Neutrophil (primary cell): Measurements from ENCODE around the gene ITPKC.

ENCODE experiments used
- H3K27ac ChIP-seq: fragments of 200-600 bp; sonication (generic); 2 replicates; pipeline ENCODE4 v1.5.1; 2016; ENCODE audit warnings: mild to moderate bottlenecking, moderate library complexity
- H3K27me3 ChIP-seq: fragments of 200-600 bp; sonication (generic); 2 replicates; pipeline ENCODE4 v1.6.0; 2016; ENCODE audit warnings: mild to moderate bottlenecking
- H3K36me3 ChIP-seq: fragments of 200-600 bp; sonication (generic); 2 replicates; pipeline ENCODE4 v1.5.1; 2017
- H3K4me1 ChIP-seq, 2 experiments: fragments of 200-600 bp in 1 of 2; sonication (generic) in 1 of 2; 1 replicate in 1 of 2; 2 replicates in 1 of 2; pipeline versions ENCODE4 v1.5.1 to v1.6.1; 2013 to 2016; ENCODE audit warnings: low read depth in 1 of 2, low read length in 1 of 2, mild to moderate bottlenecking in 1 of 2, moderate library complexity in 1 of 2; ENCODE audit not compliant: control insufficient read depth in 1 of 2, insufficient read depth in 1 of 2
- H3K4me3 ChIP-seq, 2 experiments: fragments of 200-600 bp in 1 of 2; sonication (generic) in 1 of 2; 1 replicate in 1 of 2; 2 replicates in 1 of 2; pipeline ENCODE4 v1.5.1; 2013 to 2016; ENCODE audit warnings: low read depth in 1 of 2, low read length in 1 of 2, mild to moderate bottlenecking in 1 of 2, moderate library complexity in 1 of 2
- H3K9me3 ChIP-seq: fragments of 200-600 bp; sonication (generic); 2 replicates; pipeline ENCODE4 v1.5.1; 2016
- TF ChIP-seq, protein P1 (sequence below): fragments of 200-600 bp; sonication (generic); IDR thresholded peaks from 2 replicates; pipeline ENCODE4 v1.5.1; 2016; ENCODE audit warnings: antibody characterized with exemption

ITPKC gene

DNA sequence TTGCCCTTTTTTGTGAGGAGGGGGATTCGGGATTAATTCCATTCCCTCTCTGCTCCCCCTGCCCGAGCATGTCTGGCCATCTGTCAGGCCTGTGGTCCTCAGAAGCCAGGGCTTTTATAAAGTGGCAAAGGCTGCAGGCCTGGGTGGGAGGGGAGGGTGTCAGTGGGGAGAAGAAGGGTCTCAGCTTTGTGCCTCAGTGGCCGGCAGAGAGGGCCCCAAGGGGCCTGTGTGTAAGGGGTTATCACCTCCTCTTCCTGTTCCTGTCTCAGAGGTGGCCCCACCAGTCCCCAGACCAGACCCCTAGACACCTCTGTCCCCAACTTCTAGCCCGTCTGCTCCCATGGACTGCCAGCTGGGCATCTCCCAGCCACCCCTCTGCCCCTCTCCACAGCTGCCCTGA lies 23.0 kb upstream of the ITPKC start:
- H3K27ac ChIP-seq = no peak overlapping the region
- H3K27me3 ChIP-seq = no peaks in the 10 kb centered on the region
- peaks cover 58% of the 10 kb centered on the region for H3K36me3 ChIP-seq
- peaks cover 5 to 19% of the 10 kb centered on the region in 2 experiments for H3K4me1 ChIP-seq
- H3K4me3 ChIP-seq = no peak overlapping the region
- TF ChIP-seq, protein P1, sequence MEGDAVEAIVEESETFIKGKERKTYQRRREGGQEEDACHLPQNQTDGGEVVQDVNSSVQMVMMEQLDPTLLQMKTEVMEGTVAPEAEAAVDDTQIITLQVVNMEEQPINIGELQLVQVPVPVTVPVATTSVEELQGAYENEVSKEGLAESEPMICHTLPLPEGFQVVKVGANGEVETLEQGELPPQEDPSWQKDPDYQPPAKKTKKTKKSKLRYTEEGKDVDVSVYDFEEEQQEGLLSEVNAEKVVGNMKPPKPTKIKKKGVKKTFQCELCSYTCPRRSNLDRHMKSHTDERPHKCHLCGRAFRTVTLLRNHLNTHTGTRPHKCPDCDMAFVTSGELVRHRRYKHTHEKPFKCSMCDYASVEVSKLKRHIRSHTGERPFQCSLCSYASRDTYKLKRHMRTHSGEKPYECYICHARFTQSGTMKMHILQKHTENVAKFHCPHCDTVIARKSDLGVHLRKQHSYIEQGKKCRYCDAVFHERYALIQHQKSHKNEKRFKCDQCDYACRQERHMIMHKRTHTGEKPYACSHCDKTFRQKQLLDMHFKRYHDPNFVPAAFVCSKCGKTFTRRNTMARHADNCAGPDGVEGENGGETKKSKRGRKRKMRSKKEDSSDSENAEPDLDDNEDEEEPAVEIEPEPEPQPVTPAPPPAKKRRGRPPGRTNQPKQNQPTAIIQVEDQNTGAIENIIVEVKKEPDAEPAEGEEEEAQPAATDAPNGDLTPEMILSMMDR = no peak
- H3K9me3 ChIP-seq = no peaks in the 10 kb centered on the region

DNA sequence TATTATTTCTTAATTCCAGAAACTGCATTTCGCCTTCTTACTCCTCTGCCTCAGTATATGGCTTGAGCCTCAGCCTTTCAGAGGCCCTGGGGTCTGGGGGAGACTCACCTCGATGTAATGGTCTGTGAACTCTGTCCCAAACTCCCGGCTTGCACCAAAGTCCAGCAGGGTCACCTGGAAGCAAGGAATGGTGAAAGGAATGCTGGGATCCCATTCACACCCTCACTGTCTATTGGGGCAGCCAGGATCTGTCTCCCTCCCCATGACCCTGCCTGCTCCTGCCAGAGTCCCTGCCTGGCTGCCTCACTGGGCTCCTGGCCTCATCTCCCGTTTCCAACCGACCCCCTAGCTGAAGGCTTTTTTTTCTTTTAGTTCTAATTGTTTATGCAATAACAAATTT lies 21.0 kb upstream of the ITPKC start:
- TF ChIP-seq, protein P1 = no peak
- Histone ChIP-seq H3K27ac (no peak overlapping the region), H3K9me3 (no peaks in the 10 kb centered on the region), H3K27me3 (no peaks in the 10 kb centered on the region), H3K4me1 (peaks cover 5 to 6% of the 10 kb centered on the region in 2 experiments), H3K36me3 (peaks cover 76% of the 10 kb centered on the region), H3K4me3 (no peak overlapping the region)

DNA sequence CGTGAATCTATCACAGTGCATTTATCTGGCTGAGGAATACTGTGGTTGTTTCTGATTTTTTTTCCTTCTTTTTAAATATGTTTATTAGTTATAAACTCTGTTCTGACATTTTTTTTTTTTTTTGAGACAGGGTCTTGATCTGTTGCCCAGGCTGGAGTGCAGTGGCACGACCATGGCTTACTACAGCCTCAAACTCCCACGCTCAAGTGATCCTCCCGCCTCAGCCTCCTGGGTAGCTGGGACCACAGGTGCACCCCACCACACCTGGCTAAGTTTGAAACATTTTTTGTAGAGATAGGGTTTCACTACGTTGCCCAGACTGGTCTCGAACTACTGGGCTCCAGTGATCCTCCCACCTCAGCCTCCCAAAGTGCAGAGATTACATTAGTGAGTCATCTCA lies 19.9 kb upstream of the ITPKC start:
- Histone ChIP-seq H3K4me1 (no peaks in the 10 kb centered on the region), H3K27me3 (no peaks in the 10 kb centered on the region), H3K36me3 (peaks cover 83% of the 10 kb centered on the region), H3K27ac (no peak overlapping the region), H3K4me3 (no peak overlapping the region), H3K9me3 (no peaks in the 10 kb centered on the region)
- TF ChIP-seq, protein P1 = no peak

DNA sequence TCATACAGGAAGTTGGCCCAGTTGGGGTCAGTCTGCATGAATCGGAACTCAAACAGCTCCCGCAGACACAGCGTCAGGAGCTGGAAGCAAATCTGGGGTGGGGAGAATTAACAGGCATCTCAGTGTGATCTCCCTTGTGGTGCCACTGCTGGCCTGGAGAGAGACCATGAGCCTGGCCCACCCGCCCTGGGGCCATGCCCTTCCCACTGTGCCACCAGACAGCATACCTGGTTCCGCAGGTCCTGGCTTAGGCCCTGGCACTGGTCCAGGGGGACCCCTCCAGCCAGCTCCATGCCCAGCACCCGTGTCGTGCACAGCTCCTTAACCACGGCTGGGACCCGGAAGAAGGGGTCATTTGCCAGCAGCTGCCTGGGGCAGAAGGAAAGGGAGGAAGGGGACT lies 16.8 kb upstream of the ITPKC start:
- Histone ChIP-seq H3K27ac (no peak overlapping the region), H3K4me3 (no peak overlapping the region), H3K9me3 (no peaks in the 10 kb centered on the region), H3K27me3 (no peaks in the 10 kb centered on the region), H3K36me3 (peaks cover 83% of the 10 kb centered on the region), H3K4me1 (no peaks in the 10 kb centered on the region)
- TF ChIP-seq, protein P1 = no peak

DNA sequence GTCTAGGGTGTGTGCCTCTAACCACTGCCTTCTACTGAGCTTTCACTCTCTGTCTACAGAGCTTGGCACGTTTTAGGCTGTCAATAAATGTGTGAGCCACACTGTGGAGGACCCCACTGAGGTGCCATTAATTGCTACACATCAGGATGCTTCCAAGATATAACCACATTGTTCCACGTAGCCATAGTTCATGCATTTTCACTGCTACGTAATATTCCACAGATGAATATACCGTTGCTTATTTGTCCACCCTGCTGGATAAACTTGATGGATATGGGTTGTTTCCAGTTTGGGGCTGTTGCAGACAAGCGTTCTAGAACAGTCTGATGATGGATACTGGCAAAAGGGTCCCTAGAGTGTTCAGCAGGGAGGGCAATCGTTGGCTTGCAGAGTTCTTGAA lies 15.2 kb upstream of the ITPKC start:
- peaks cover 82% of the 10 kb centered on the region for H3K36me3 ChIP-seq
- H3K27me3 ChIP-seq = no peaks in the 10 kb centered on the region
- H3K27ac ChIP-seq = no peak overlapping the region
- no peak overlapping the region for H3K4me3 ChIP-seq
- H3K9me3 ChIP-seq = no peaks in the 10 kb centered on the region
- TF ChIP-seq, protein P1 = no peak
- no peaks in the 10 kb centered on the region for H3K4me1 ChIP-seq
